ENCODE results near the gene TAS2R13.

DNA sequence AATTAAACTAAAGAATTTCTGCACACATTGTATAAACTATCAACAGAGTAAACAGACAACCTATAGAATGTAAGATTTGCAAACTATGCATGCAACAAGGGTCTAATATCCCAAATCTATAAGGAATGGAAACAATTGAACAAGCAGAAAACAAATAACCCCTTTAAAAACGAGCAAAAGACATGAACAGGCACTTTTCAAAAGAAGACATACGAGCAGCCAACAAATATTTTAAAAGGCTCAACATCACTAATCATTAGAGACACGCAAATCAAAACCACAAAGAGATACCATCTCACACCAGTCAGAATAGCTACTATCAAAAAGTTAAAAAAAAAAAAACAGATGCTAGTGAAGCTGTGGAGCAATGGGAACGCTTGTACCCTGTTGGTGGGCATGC is 4.7 kb downstream of the TAS2R13 start:
- TF ChIP-seq, protein P1, sequence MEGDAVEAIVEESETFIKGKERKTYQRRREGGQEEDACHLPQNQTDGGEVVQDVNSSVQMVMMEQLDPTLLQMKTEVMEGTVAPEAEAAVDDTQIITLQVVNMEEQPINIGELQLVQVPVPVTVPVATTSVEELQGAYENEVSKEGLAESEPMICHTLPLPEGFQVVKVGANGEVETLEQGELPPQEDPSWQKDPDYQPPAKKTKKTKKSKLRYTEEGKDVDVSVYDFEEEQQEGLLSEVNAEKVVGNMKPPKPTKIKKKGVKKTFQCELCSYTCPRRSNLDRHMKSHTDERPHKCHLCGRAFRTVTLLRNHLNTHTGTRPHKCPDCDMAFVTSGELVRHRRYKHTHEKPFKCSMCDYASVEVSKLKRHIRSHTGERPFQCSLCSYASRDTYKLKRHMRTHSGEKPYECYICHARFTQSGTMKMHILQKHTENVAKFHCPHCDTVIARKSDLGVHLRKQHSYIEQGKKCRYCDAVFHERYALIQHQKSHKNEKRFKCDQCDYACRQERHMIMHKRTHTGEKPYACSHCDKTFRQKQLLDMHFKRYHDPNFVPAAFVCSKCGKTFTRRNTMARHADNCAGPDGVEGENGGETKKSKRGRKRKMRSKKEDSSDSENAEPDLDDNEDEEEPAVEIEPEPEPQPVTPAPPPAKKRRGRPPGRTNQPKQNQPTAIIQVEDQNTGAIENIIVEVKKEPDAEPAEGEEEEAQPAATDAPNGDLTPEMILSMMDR (IDR thresholded peaks at IDR 0.05): no peak
- TF ChIP-seq POLR2A (IDR thresholded peaks at IDR 0.05): no peak
